Activated B cell treated with CpG ODN at 0.5 μM for 24 hours (primary cell): ENCODE results near the gene ANKRD39. TPM values are rescaled to one million over a fixed set of nuclear protein-coding genes. Genes with fewer than 3 reads are reported as not detected.
A peak's percentile ranks its signal among the peaks of the same experiment; 100 is the strongest.

Experiments used
- ATAC-seq: fragments of 200-7000 bp; cut with Tn5 transposase; one replicate; pipeline ENCODE4 v1.10.0; 2021; ENCODE audit warnings: low read depth, mild to moderate bottlenecking, moderate library complexity
- CTCF ChIA-PET: fragments of 350-600 bp; sonication (Branson Sonifier 250); formaldehyde crosslinking; loops from one replicate; lab custom pipeline; 2021; ENCODE audit warnings: antibody characterized with exemption; lab: Charles Lee
- POLR2A ChIA-PET: fragments of 350-600 bp; sonication (Branson Sonifier 250); formaldehyde crosslinking; loops from one replicate; lab custom pipeline; 2021; ENCODE audit warnings: antibody characterized with exemption; lab: Charles Lee
- DNase-seq: peaks from one replicate; pipeline ENCODE4 v3.0.0; 2022
- H3K27ac Mint-ChIP-seq: one replicate; pipeline ENCODE4 v1.8.0; 2020; ENCODE audit warnings: mixed read lengths
- H3K27me3 Mint-ChIP-seq: one replicate; pipeline ENCODE4 v1.8.0; 2021; ENCODE audit warnings: mixed read lengths
- H3K36me3 Mint-ChIP-seq: one replicate; pipeline ENCODE4 v1.8.0; 2021; ENCODE audit warnings: low read depth, mixed read lengths
- H3K4me1 Mint-ChIP-seq: one replicate; pipeline ENCODE4 v1.8.0; 2021; ENCODE audit warnings: mixed read lengths
- H3K4me3 Mint-ChIP-seq: one replicate; pipeline ENCODE4 v1.8.0; 2020; ENCODE audit warnings: mild to moderate bottlenecking, mixed read lengths
- H3K9me3 Mint-ChIP-seq: one replicate; pipeline ENCODE4 v1.8.0; 2020; ENCODE audit warnings: mixed read lengths
- intact Hi-C: fragments of 100-400 bp; cut with micrococcal nuclease; formaldehyde crosslinking; loops from one replicate; pipeline ENCODE4 v1.15.1; 2024
- total RNA-seq: library from RNA; stranded (reverse); gene quantifications from 2 replicates; pipeline ENCODE4 v1.2.3, GENCODE V29; 2022
- TF ChIP-seq, protein P1 (sequence below): fragments of 200-600 bp; IDR thresholded peaks from one replicate; pipeline ENCODE4 v1.8.0; 2022; ENCODE audit warnings: antibody characterized with exemption, mild to moderate bottlenecking

Gene ANKRD39
- 12.7 and 12.9 TPM in 2 replicates for total RNA-seq

GRCh38 chr2:96857667-96858372 lies at the start of gene ANKRD39:
Gene ANKRD39 (minus strand): TSS chr2:96858016. CDS start chr2:96857987, 29 bp downstream.
- H3K27ac Mint-ChIP-seq, result peak within 1 kb of the TSS; percentile 63
- DNase-seq, result peak; percentile 96
- H3K4me1 Mint-ChIP-seq, result peaks cover 16% of the 10 kb centered on the region
- TF ChIP-seq, protein P1, sequence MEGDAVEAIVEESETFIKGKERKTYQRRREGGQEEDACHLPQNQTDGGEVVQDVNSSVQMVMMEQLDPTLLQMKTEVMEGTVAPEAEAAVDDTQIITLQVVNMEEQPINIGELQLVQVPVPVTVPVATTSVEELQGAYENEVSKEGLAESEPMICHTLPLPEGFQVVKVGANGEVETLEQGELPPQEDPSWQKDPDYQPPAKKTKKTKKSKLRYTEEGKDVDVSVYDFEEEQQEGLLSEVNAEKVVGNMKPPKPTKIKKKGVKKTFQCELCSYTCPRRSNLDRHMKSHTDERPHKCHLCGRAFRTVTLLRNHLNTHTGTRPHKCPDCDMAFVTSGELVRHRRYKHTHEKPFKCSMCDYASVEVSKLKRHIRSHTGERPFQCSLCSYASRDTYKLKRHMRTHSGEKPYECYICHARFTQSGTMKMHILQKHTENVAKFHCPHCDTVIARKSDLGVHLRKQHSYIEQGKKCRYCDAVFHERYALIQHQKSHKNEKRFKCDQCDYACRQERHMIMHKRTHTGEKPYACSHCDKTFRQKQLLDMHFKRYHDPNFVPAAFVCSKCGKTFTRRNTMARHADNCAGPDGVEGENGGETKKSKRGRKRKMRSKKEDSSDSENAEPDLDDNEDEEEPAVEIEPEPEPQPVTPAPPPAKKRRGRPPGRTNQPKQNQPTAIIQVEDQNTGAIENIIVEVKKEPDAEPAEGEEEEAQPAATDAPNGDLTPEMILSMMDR, result peak; percentile 58
- peaks cover 16% of the 10 kb centered on the region for H3K36me3 Mint-ChIP-seq
- H3K9me3 Mint-ChIP-seq, result no peaks in the 10 kb centered on the region
- ATAC-seq, result peak; percentile 95
- CTCF ChIA-PET, result interaction anchor here (0.6 to 3.1 kb wide), 23 partner anchors 10 to 1318 kb away, joined by 3 to 57 read pairs (median 4); partner anchors contain the start of genes ANKRD36, CNNM3, CNNM4 and LMAN2L
- POLR2A ChIA-PET, result interaction anchor here (0.6 to 3.0 kb wide), 20 partner anchors 10 to 710 kb away, joined by 3 to 27 read pairs (median 6); partner anchors contain the start of genes ANKRD23, ANKRD36, CNNM3 and KANSL3
- no peaks in the 10 kb centered on the region for H3K27me3 Mint-ChIP-seq
- peak within 1 kb of the TSS; percentile 86 for H3K4me3 Mint-ChIP-seq
- intact Hi-C loops, result loop anchor here (1.0 to 5.0 kb wide), 12 partner anchors 10 to 804 kb away; partner anchors contain the start of genes ACTR1B, ARID5A, CNNM3 and CNNM4

- peaks cover 5% of the 10 kb centered on the region for H3K4me1 Mint-ChIP-seq
- DNase-seq (no peak), ATAC-seq (no peak)
- no peaks in the 10 kb centered on the region for H3K36me3 Mint-ChIP-seq
- TF ChIP-seq, protein P1, result no peak
- intact Hi-C loops, result no loop called here
- H3K4me3 Mint-ChIP-seq, result no peak overlapping the region
- POLR2A ChIA-PET, result no interaction called here
- H3K27me3 Mint-ChIP-seq, result peaks cover 2% of the 10 kb centered on the region
- no peak overlapping the region for H3K27ac Mint-ChIP-seq
- CTCF ChIA-PET, result no interaction called here
- no peaks in the 10 kb centered on the region for H3K9me3 Mint-ChIP-seq
These were observed 48.9 kb upstream of the ANKRD39 start for GRCh38 chr2:96906729-96907114.

DNA sequence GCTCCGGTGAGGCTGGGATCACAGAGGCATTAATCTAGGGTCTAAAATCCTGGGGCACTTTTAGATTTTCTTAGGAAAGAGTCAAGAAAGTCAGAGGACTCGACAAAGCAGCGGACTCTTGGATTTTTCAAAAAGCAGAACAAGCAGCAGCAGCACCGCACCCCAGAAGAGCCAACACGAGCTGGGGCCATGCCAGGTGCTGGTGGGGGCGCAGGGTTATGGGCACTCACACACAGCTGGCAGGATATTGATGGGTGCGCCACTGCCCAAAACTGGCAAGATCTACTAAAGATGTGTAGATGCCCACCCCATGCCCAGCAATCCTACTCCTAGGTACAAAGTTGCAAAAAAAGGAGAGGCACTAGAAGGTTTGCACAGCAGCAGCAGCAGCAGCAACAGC lies 46.0 kb upstream of the ANKRD39 start:
- peaks cover 5% of the 10 kb centered on the region for H3K4me1 Mint-ChIP-seq
- intact Hi-C loops, result no loop called here
- no peak overlapping the region for H3K4me3 Mint-ChIP-seq
- TF ChIP-seq, protein P1, result no peak
- no peaks in the 10 kb centered on the region for H3K9me3 Mint-ChIP-seq
- peaks cover 2% of the 10 kb centered on the region for H3K27me3 Mint-ChIP-seq
- no peaks in the 10 kb centered on the region for H3K36me3 Mint-ChIP-seq
- DNase-seq (no peak), ATAC-seq (no peak)
- POLR2A ChIA-PET, result no interaction called here
- H3K27ac Mint-ChIP-seq, result no peak overlapping the region
- CTCF ChIA-PET, result no interaction called here

- H3K4me3 Mint-ChIP-seq, result no peak overlapping the region
- POLR2A ChIA-PET, result no interaction called here
- H3K4me1 Mint-ChIP-seq, result peaks cover 5% of the 10 kb centered on the region
- H3K27ac Mint-ChIP-seq, result no peak overlapping the region
- no peaks in the 10 kb centered on the region for H3K36me3 Mint-ChIP-seq
- peaks cover 2% of the 10 kb centered on the region for H3K27me3 Mint-ChIP-seq
- DNase-seq (no peak), ATAC-seq (no peak)
- CTCF ChIA-PET, result no interaction called here
- H3K9me3 Mint-ChIP-seq, result no peaks in the 10 kb centered on the region
- TF ChIP-seq, protein P1, result no peak
- intact Hi-C loops, result no loop called here
These were observed 45.5 kb upstream of the ANKRD39 start for GRCh38 chr2:96903318-96903717.

- ATAC-seq, result no peak
- TF ChIP-seq, protein P1, result no peak
- H3K4me1 Mint-ChIP-seq, result peaks cover 5% of the 10 kb centered on the region
- H3K27me3 Mint-ChIP-seq, result no peaks in the 10 kb centered on the region
- no peak for DNase-seq
- no peak overlapping the region for H3K4me3 Mint-ChIP-seq
- intact Hi-C loops, result no loop called here
- H3K36me3 Mint-ChIP-seq, result no peaks in the 10 kb centered on the region
- CTCF ChIA-PET, result no interaction called here
- H3K27ac Mint-ChIP-seq, result no peak overlapping the region
- no peaks in the 10 kb centered on the region for H3K9me3 Mint-ChIP-seq
- POLR2A ChIA-PET, result no interaction called here
These were observed 42.4 kb upstream of the ANKRD39 start for GRCh38 chr2:96900237-96900636.
